Stimulated activated naive CD4-positive, alpha-beta T cell treated with Interleukin-2 at 50 U/mL for 16 hours (primary cell): ENCODE data around the gene CMC2.

Source experiments
- DNase-seq: peaks from one replicate; lab custom pipeline; 2025; lab: John Stamatoyannopoulos, UW

Gene CMC2

GRCh38 chr16:81006813-81007695 is at the start of gene CMC2, which contains the start of gene CENPN:
Gene CMC2 (minus strand): TSS chr16:81006885. CDS start chr16:80997394, 9,491 bp downstream.
Gene CENPN (plus strand): TSS chr16:81007214. CDS start chr16:81011940, 4,726 bp downstream.
- DNase-seq, result peak; percentile 97

- no peak for DNase-seq
Measured at GRCh38 chr16:81053761-81054160, 47.1 kb upstream of the CMC2 start.

GRCh38 chr16:81042821-81043220 is 36.1 kb upstream of the CMC2 start:
- no peak for DNase-seq

GRCh38 chr16:81041696-81042095 is 35.0 kb upstream of the CMC2 start:
- DNase-seq, result no peak

GRCh38 chr16:81040842-81041241 is 34.2 kb upstream of the CMC2 start:
- no peak for DNase-seq

GRCh38 chr16:81040131-81040530 is 33.4 kb upstream of the CMC2 start:
- DNase-seq, result no peak

GRCh38 chr16:81036751-81037350 is 30.2 kb upstream of the CMC2 start:
- no peak for DNase-seq

- DNase-seq, result peak; percentile 48
Measured at GRCh38 chr16:81035975-81036750, 29.5 kb upstream of the CMC2 start.

- DNase-seq, result peak; percentile 80
Measured at GRCh38 chr16:81035398-81035974, 28.8 kb upstream of the CMC2 start, which contains the start of gene ATMIN. Gene ATMIN (plus strand): TSS chr16:81035842. CDS start chr16:81035871, 29 bp downstream.

- no peak for DNase-seq
Measured at GRCh38 chr16:81029930-81030604, 23.4 kb upstream of the CMC2 start.

GRCh38 chr16:81026429-81026828 is 19.7 kb upstream of the CMC2 start:
- no peak for DNase-seq

- DNase-seq, result no peak
Measured at GRCh38 chr16:81018496-81018895, 11.8 kb upstream of the CMC2 start.

GRCh38 chr16:81014672-81015071 is 8.0 kb upstream of the CMC2 start:
- no peak for DNase-seq

GRCh38 chr16:81012974-81013373 is 6.3 kb upstream of the CMC2 start:
- no peak for DNase-seq

- no peak for DNase-seq
Measured at GRCh38 chr16:81008505-81008789, 1.8 kb upstream of the CMC2 start.

GRCh38 chr16:81006211-81006812 is 373 bp downstream of the CMC2 start:
- DNase-seq, result peak; percentile 75

- no peak for DNase-seq
Measured at GRCh38 chr16:81005610-81006161, 999 bp downstream of the CMC2 start.

- DNase-seq, result no peak
Measured at GRCh38 chr16:81004646-81005353, 1.9 kb downstream of the CMC2 start.

- DNase-seq, result no peak
Measured at GRCh38 chr16:81003610-81004460, 2.9 kb downstream of the CMC2 start.
